Muscle of leg (tissue), 11 donors: ENCODE measurements around the gene TMED4. TPM values are rescaled to one million over a fixed set of nuclear protein-coding genes. Genes with fewer than 3 reads are reported as not detected.

Experiments
- DNase-seq: peaks from one replicate; pipeline ENCODE4 v3.0.0; 2013
- H3K27ac ChIP-seq: one replicate; pipeline ENCODE4 v1.5.1; 2013; ENCODE audit warnings: mild to moderate bottlenecking, low read length, control low read depth
- H3K27me3 ChIP-seq: one replicate; pipeline ENCODE4 v1.6.1; 2013; ENCODE audit warnings: low read length; ENCODE audit not compliant: control insufficient read depth, insufficient read depth
- H3K36me3 ChIP-seq: one replicate; pipeline ENCODE4 v1.6.1; 2013; ENCODE audit warnings: low read length; ENCODE audit not compliant: control insufficient read depth, insufficient read depth
- H3K4me1 ChIP-seq: one replicate; pipeline ENCODE4 v1.6.1; 2013; ENCODE audit warnings: low read length; ENCODE audit not compliant: control insufficient read depth, insufficient read depth
- H3K4me3 ChIP-seq: one replicate; pipeline ENCODE4 v1.5.1; 2013; ENCODE audit warnings: low read length, control low read depth
- H3K9me3 ChIP-seq: replicated peaks from 2 replicates; pipeline ENCODE4 v1.6.1; 2013; ENCODE audit warnings: low read depth, low read length; ENCODE audit not compliant: control insufficient read depth
- WGBS: methylation state at CpG from one replicate; pipeline ENCODE4 v1.1.5; 2013; ENCODE audit warnings: missing lambda C conversion rate; ENCODE audit not compliant: insufficient coverage; 5-methylcytosine and 5-hydroxymethylcytosine counted together
- polyA plus RNA-seq, 8 donors: library from polyadenylated mRNA; unstranded; fragments of 120-200 nt; gene quantifications; one replicate each; pipeline versions ENCODE4 v1.2.1 to v1.2.3, GENCODE V29; 2013; ENCODE audit warnings: inconsistent platforms in 1 of 8, low replicate concordance in 1 of 8; ENCODE audit not compliant: insufficient read length in 8 of 8, insufficient read depth in 1 of 8
- total RNA-seq: library from RNA; stranded (reverse); fragments of 120-200 nt; gene quantifications from one replicate; pipeline ENCODE4 v1.2.4, GENCODE V29; 2013

Gene TMED4
- total and polyA plus RNA-seq, 9 donors, result 74.8 to 97.8 (median 82.9) TPM

DNA sequence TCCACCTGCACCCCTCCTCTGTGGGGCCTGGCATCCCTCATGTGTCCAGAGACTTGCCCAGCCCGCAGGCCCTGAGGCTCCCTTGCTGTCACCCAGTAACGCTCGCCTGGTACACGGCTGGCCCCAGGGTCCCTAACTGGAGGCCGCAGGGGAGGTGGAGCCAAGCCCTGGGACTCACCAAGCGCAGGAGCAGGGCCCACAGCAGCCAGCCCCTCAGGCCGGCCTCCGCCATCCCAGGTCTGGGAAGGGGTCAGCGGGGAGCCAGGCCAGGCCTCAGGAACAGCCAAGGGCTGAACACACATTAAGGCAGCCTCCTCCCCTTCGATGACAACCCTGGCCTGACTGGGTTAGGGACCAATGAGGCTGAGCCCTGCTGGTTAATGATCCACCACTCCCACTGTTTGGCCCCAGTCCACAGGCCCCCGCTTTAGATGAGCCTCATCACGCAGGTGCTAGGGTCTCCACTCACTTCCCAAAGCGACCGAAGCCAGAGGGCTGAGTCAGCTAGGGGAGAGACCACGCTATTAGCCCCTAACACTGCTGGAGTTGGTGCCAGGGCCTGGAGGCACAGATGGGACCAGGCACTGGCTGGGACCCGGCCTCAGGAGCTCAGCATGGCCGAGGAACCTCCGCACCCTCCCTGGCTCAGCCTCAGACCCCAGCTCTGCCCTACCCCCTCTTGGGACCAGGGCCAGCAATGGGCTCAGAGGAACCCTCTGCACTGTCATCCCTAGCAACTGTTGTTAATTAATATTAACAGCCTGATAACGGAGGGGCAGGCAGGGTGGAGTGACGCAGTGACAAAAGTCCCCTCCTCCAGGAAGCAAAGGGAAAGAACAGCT, 40.8 kb downstream of the TMED4 start, which contains the start of gene NPC1L1:
Gene NPC1L1 (minus strand): TSS at position 303 of the 842 bp plus-strand sequence. CDS start 71 bp downstream, at position 232.
- no peak within 1 kb of the TSS for H3K4me3 ChIP-seq
- 53% methylated on average over 16 of the region's 20 CpGs for WGBS
- H3K36me3 ChIP-seq, result no peaks in the 10 kb centered on the region
- H3K4me1 ChIP-seq, result no peaks in the 10 kb centered on the region
- no peak within 1 kb of the TSS for H3K27ac ChIP-seq
- H3K27me3 ChIP-seq, result no peaks in the 10 kb centered on the region
- H3K9me3 ChIP-seq, result no peaks in the 10 kb centered on the region
- no peak for DNase-seq

DNA sequence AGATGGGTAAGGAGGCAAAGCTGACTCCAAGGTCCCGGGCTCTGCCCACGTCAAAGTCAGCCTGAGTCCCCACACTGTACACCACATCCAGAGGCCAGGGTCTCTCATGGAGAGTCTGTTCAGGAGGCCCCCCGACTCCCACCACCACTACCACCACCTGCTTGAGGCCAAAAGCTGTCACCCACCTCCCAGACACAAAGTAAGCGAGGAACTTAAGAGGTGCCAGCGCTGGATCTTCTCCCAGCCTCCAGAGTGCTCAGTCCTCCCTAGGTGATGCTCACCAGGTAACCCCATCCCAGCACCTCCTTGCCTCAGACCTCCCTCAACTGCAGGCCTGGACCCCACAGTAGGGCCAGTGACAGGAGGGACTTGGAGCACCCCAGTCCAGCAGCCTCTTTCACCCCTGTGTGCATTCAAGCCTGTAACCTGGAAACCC, 41.4 kb downstream of the TMED4 start:
- H3K36me3 ChIP-seq, result no peaks in the 10 kb centered on the region
- no peaks in the 10 kb centered on the region for H3K27me3 ChIP-seq
- DNase-seq, result no peak
- no peaks in the 10 kb centered on the region for H3K4me1 ChIP-seq
- no peak overlapping the region for H3K4me3 ChIP-seq
- WGBS, result 76% methylated on average over 3 of the region's 5 CpGs
- H3K27ac ChIP-seq, result no peak overlapping the region
- no peaks in the 10 kb centered on the region for H3K9me3 ChIP-seq

DNA sequence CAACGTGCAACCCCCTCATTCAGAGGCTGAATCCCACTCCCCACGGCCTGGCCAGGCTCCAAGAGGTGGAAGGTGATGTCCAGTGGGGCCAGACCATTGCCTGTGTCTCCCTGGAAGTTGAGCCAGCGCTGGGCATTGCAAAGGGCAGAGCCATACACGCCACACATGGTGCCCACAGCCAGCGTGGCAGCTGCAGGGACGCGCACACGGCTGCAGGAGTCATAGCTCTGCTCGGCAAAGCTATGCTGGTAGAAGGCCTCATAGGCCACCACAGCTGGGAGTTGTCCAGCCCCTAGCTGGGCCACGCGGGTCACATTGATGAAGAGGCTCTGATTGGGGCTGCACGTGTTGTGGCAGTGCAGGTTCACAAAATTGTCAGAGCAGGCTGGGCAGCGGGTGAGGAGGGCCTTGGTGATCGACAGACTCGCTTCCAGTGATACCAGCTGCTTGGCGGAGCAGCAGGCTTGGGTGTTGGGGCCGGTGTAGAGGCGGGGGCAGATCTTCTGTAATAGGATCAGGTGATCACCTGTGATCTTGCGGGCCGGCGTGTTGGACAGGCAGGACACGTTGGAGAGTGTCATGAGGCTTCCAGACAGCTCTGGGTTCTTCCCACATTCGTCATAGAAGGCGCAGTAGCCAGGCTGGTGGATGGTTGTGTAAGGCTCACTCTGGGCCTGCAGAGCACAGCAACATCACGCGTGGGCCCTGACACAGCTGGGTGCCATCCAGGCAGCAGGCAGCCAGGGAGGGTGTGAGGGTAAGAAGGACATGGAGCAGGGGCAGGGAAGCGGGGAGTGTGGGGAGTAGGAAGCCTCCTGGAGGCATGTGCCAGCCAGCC, 42.1 kb downstream of the TMED4 start:
- Histone ChIP-seq H3K4me3 (no peak overlapping the region), H3K36me3 (no peaks in the 10 kb centered on the region), H3K27me3 (no peaks in the 10 kb centered on the region), H3K4me1 (no peaks in the 10 kb centered on the region), H3K9me3 (no peaks in the 10 kb centered on the region), H3K27ac (no peak overlapping the region)
- DNase-seq, result no peak
- 90% methylated on average over 22 of the region's 27 CpGs for WGBS

DNA sequence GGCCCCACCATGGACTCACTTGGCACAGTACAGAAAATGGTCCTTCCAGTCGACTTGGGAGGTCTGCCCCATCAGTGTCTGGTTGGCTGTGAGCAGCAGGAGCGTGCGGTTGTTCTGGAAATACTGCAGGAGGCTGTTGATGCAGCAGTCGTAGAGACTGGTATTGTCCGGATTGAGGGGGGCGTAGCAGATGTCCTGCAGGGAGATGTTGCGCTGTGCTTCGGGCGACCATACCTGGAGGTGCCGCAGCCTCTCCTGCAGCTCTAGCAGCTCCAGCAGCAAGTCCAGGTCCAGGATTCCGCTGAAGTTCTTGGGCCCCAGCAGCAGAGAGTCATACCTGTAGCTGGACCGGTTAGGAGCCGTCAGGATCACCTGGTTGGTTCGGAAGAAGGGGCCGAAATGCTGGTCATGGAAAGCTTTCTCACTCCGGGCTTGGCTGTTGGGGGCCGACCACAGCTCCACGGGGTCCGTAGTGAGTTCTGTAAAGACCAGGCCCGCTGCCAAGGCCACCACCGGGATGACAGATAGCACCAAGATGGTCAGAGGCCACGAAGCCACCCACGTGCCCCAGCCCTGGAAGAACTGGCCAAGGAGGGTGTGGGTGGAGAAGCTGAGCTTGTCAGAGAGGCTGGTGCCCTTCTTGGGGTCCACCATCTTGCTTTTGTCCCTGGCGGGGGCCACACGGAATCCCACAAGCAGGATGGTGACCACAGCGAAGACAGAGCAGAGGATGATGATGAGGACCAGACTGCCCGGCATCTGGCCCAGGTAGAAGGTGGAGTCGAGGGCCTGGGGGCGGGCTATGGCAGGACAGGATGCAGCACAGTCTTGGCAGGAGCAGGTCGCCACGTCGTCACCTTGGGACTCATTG, 43.0 kb downstream of the TMED4 start:
- Histone ChIP-seq H3K36me3 (no peaks in the 10 kb centered on the region), H3K27me3 (no peaks in the 10 kb centered on the region), H3K4me1 (no peaks in the 10 kb centered on the region), H3K27ac (no peak overlapping the region), H3K9me3 (no peaks in the 10 kb centered on the region), H3K4me3 (no peak overlapping the region)
- no peak for DNase-seq
- WGBS, result 88% methylated on average over 27 of the region's 32 CpGs

GRCh38 chr7:44538093-44538797, 43.8 kb downstream of the TMED4 start:
- H3K4me1 ChIP-seq, result no peaks in the 10 kb centered on the region
- no peak for DNase-seq
- no peak overlapping the region for H3K27ac ChIP-seq
- H3K27me3 ChIP-seq, result no peaks in the 10 kb centered on the region
- H3K36me3 ChIP-seq, result no peaks in the 10 kb centered on the region
- no peaks in the 10 kb centered on the region for H3K9me3 ChIP-seq
- WGBS, result 81% methylated on average over 15 of the region's 17 CpGs
- H3K4me3 ChIP-seq, result no peak overlapping the region

GRCh38 chr7:44537442-44537841, 44.6 kb downstream of the TMED4 start:
- H3K36me3 ChIP-seq, result no peaks in the 10 kb centered on the region
- H3K4me3 ChIP-seq, result no peak overlapping the region
- 94% methylated on average over 3 of the region's 6 CpGs for whole genome bisulfite sequencing
- H3K9me3 ChIP-seq, result no peaks in the 10 kb centered on the region
- no peaks in the 10 kb centered on the region for H3K4me1 ChIP-seq
- H3K27me3 ChIP-seq, result no peaks in the 10 kb centered on the region
- H3K27ac ChIP-seq, result no peak overlapping the region
- no peak for DNase-seq

GRCh38 chr7:44536090-44536489, 45.9 kb downstream of the TMED4 start:
- WGBS, result 73% methylated on average over 4 of the region's 10 CpGs
- no peaks in the 10 kb centered on the region for H3K27me3 ChIP-seq
- no peaks in the 10 kb centered on the region for H3K36me3 ChIP-seq
- H3K4me1 ChIP-seq, result no peaks in the 10 kb centered on the region
- no peak overlapping the region for H3K4me3 ChIP-seq
- no peak overlapping the region for H3K27ac ChIP-seq
- no peak for DNase-seq
- H3K9me3 ChIP-seq, result no peaks in the 10 kb centered on the region

DNA sequence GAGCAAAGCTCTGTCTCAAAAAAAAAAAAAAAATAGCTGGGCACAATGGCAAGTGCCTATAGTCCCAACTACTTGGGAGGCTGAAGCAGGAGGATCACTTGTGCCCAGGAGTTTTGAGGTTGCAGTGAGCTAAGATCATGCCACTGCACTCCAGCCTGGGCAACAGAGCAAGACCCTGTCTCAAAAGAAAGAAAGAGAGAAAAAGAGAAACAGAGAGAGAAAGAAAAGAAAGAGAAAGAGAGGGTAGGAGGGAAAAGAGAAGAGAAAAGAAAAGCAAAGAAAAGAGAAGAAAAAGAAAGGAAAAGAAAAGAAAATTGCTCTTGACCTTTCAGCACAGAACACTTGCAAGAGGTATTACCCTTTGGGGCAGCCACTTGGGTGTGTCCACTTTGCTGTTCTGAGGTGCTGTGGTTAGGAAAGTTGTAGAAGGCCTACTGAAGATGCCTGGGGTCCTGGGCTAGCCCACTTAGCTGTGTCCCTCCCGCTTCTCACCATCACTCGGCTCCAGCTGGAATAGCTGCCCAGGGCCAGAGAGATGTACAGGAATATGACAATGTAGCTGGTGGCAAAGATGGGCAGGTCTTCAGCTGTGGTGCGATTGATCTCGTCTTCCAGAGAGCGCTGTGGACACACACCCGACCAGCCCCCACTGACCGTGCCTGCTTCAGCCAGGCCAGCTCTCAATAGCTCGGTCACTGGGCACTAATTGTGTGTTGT, 46.5 kb downstream of the TMED4 start:
- no peak overlapping the region for H3K27ac ChIP-seq
- H3K27me3 ChIP-seq, result no peaks in the 10 kb centered on the region
- H3K4me3 ChIP-seq, result no peak overlapping the region
- H3K4me1 ChIP-seq, result no peaks in the 10 kb centered on the region
- WGBS, result 90% methylated on average over 8 of the region's 8 CpGs
- H3K36me3 ChIP-seq, result no peaks in the 10 kb centered on the region
- no peaks in the 10 kb centered on the region for H3K9me3 ChIP-seq
- no peak for DNase-seq

GRCh38 chr7:44534501-44534900, 47.5 kb downstream of the TMED4 start:
- WGBS, result 53% methylated on average over 7 of the region's 7 CpGs
- H3K4me3 ChIP-seq, result no peak overlapping the region
- peak; percentile 11 for DNase-seq
- H3K27ac ChIP-seq, result no peak overlapping the region
- no peaks in the 10 kb centered on the region for H3K4me1 ChIP-seq
- no peaks in the 10 kb centered on the region for H3K9me3 ChIP-seq
- no peaks in the 10 kb centered on the region for H3K27me3 ChIP-seq
- no peaks in the 10 kb centered on the region for H3K36me3 ChIP-seq
